GM23248 (cell line): ENCODE data around the gene TBL3.

Experiments used
- EZH2 ChIP-seq: fragments of 200-600 bp; sonication (generic); IDR thresholded peaks from 2 replicates; pipeline ENCODE4 v1.6.1; 2018; ENCODE audit warnings: antibody characterized with exemption, mild to moderate bottlenecking; ENCODE audit not compliant: insufficient read depth, poor library complexity, severe bottlenecking
- EZH2phosphoT487 ChIP-seq: fragments of 200-600 bp; sonication (generic); IDR thresholded peaks from 2 replicates; pipeline ENCODE4 v1.6.1; 2018; ENCODE audit warnings: antibody characterized with exemption, moderate library complexity, mild to moderate bottlenecking, low read depth; ENCODE audit not compliant: insufficient read depth

DNA sequence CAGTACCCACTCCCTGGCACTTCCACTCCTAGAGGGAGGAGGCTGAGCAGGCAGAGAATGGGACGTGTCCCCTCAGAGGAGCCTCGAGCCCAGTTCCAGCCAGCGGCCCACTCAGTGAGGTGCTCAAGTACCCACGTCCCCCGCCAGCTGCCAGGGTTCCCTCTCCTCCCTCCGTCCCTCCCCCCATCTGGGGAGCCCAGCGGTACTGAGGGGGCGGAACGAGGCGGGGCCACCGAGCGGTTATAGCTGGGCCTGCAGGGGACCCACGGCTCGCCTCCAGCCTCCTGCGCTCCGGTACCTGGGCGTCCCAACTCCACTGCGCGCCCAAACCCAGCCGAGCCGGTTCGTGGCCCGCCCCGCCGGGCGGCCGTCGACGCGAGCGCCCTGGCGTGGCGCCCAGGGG is 47.7 kb downstream of the TBL3 start, which contains the start of gene NPW:
- TF ChIP-seq EZH2 (no peak), EZH2phosphoT487 (no peak)
